ENCODE measurements around the gene CCDC40.

DNA sequence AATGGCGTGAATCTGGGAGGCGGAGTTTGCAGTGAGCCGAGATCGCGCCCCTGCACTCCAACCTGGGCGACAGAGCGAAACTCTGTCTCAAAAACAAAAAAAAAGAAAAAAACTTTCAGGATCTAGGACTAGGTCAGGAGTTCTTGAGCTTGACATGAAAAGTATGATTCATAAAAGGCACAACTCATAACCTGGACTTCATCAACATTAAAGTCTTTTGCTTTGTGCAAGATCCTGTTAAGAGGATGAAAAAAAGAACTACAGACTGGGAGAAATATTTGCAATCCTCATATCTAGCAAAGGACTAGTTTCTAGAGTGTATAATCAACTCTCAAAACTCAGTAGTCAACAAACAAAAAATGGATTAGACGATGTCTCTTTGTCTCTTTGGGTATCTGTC, 40.7 kb upstream of the CCDC40 start:
- TF ChIP-seq CTCF (IDR thresholded peaks at IDR 0.05) (no peak), POLR2A (IDR thresholded peaks at IDR 0.05) (no peak), POLR2AphosphoS5 (IDR thresholded peaks at IDR 0.05) (no peak)
